Measurements from ENCODE around the gene RPUSD4.

DNA sequence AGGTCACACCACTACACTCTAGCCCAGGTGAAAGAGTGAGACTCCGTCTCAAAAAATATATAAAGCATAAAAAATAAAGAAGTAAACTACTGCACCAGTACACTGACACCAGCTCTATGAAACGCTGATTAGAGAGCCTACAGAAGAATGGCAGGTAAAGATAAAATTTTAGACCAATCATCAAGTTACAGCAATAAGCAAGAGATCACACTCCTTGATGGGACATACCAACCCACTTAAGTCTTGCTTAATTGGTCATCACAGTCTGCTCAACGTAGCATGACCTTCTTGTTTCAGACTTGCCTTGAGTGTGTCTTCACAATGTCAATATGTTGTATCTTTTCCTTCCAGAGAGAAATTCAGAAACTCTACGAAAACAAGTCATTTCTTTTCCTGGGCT, 44.8 kb upstream of the RPUSD4 start:
- TF ChIP-seq CTCF (IDR thresholded peaks at IDR 0.05) (no peak), EZH2 (IDR thresholded peaks at IDR 0.05) (no peak), EZH2phosphoT487 (IDR thresholded peaks at IDR 0.05) (no peak)
